H1 (cell line): ENCODE measurements around the gene ZNF747. TPM values are rescaled to one million over a fixed set of nuclear protein-coding genes. Genes with fewer than 3 reads are reported as not detected.

Experiments used
- CTCF ChIA-PET: fragments of 300-600 bp; sonication (Branson Sonifier 250); formaldehyde crosslinking; loops from one replicate; lab custom pipeline; 2021; ENCODE audit not compliant: partially characterized antibody; lab: Charles Lee
- POLR2A ChIA-PET: fragments of 300-600 bp; sonication (Branson Sonifier 250); formaldehyde crosslinking; loops from one replicate; lab custom pipeline; 2021; ENCODE audit warnings: inconsistent platforms; ENCODE audit not compliant: partially characterized antibody; lab: Charles Lee
- DNase-seq, 2 experiments: peaks; one replicate each; pipeline versions ENCODE4 v3.0.0 to v3.0.0-alpha.2; 2010 to 2022; ENCODE audit warnings: low spot score in 2 of 2, low read depth in 1 of 2, mixed read lengths in 1 of 2
- FAIRE-seq: peaks from 2 replicates; lab custom pipeline; 2011; peaks lifted over from hg19 to GRCh38; lab: Jason Lieb, UNC
- H2AFZ ChIP-seq: 2 replicates; pipeline ENCODE4 v1.8.1; 2012; ENCODE audit warnings: low read length, inconsistent platforms
- H2AK5ac ChIP-seq: 2 replicates; pipeline ENCODE4 v1.6.1; 2013; ENCODE audit warnings: low read depth, low read length
- H2BK120ac ChIP-seq: replicated peaks from 2 replicates; pipeline ENCODE3; 2013; ENCODE audit warnings: low read depth, low read length, inconsistent platforms
- H2BK12ac ChIP-seq: 2 replicates; pipeline ENCODE4 v1.6.1; 2013; ENCODE audit warnings: low read depth, low read length
- H2BK15ac ChIP-seq: 2 replicates; pipeline ENCODE4 v1.6.1; 2013; ENCODE audit warnings: low read length
- H2BK20ac ChIP-seq: 2 replicates; pipeline ENCODE4 v1.6.1; 2013; ENCODE audit warnings: low read length
- H2BK5ac ChIP-seq: 2 replicates; pipeline ENCODE4 v1.6.1; 2013; ENCODE audit warnings: low read depth, low read length
- H3K14ac ChIP-seq: 2 replicates; pipeline ENCODE4 v1.6.1; 2013; ENCODE audit warnings: inconsistent platforms; ENCODE audit not compliant: insufficient read length
- H3K18ac ChIP-seq: 2 replicates; pipeline ENCODE4 v1.6.1; 2013; ENCODE audit warnings: low read length; ENCODE audit errors: extremely low read depth
- H3K23ac ChIP-seq: 2 replicates; pipeline ENCODE4 v1.6.1; 2013; ENCODE audit warnings: inconsistent platforms; ENCODE audit not compliant: insufficient read length
- H3K23me2 ChIP-seq: 2 replicates; pipeline ENCODE4 v1.6.1; 2013; ENCODE audit warnings: low read depth, low read length
- H3K27ac ChIP-seq: 2 replicates; pipeline ENCODE4 v1.6.1; 2011; ENCODE audit warnings: low read depth, low read length, inconsistent platforms
- H3K27me3 ChIP-seq, 4 experiments: replicated peaks in 1 of 4; 1 replicate in 1 of 4; 2 replicates in 3 of 4; pipeline versions ENCODE4 v1.6.1 to v1.8.1; 2011 to 2013; ENCODE audit warnings: low read length in 3 of 4, mild to moderate bottlenecking in 3 of 4, inconsistent platforms in 2 of 4, mixed read lengths in 2 of 4, moderate library complexity in 1 of 4; ENCODE audit not compliant: control insufficient read depth in 3 of 4, insufficient read depth in 3 of 4; ENCODE audit errors: extremely low read depth in 1 of 4
- H3K36me3 ChIP-seq, 4 experiments: 2 replicates each; pipeline versions ENCODE4 v1.6.1 to v1.8.1; 2011 to 2013; ENCODE audit warnings: mild to moderate bottlenecking in 4 of 4, low read length in 3 of 4, moderate library complexity in 2 of 4, control low read depth in 1 of 4, inconsistent platforms in 1 of 4; ENCODE audit not compliant: insufficient read depth in 4 of 4, control insufficient read depth in 2 of 4
- H3K4ac ChIP-seq: replicated peaks from 2 replicates; pipeline ENCODE3; 2013; ENCODE audit warnings: low read length, low read depth, mixed read lengths, inconsistent platforms; ENCODE audit not compliant: insufficient read length
- H3K4me1 ChIP-seq, 4 experiments: replicated peaks in 1 of 4; 1 replicate in 1 of 4; 2 replicates in 3 of 4; pipeline versions ENCODE4 v1.6.1 to v1.8.1; 2011 to 2013; ENCODE audit warnings: low read length in 3 of 4, inconsistent platforms in 2 of 4, mixed read lengths in 1 of 4; ENCODE audit not compliant: insufficient read depth in 4 of 4, control insufficient read depth in 3 of 4
- H3K4me2 ChIP-seq, 2 experiments: 2 replicates each; pipeline versions ENCODE4 v1.6.1 to v1.8.1; 2011 to 2013; ENCODE audit warnings: low read depth in 2 of 2, low read length in 2 of 2, control low read depth in 1 of 2, inconsistent platforms in 1 of 2, mild to moderate bottlenecking in 1 of 2; ENCODE audit not compliant: insufficient read depth in 1 of 2
- H3K4me3 ChIP-seq, 4 experiments: fragments of 200-600, 300-600 bp in 1 of 4; sonication (generic), shearing (Covaris generic), sonication (Bioruptor Twin) in 1 of 4; 2 replicates each; pipeline versions ENCODE4 v1.5.1 to v1.8.1; 2011 to 2016; ENCODE audit warnings: low read length in 4 of 4, low read depth in 3 of 4, control low read depth in 2 of 4, inconsistent platforms in 2 of 4, mild to moderate bottlenecking in 2 of 4, mixed read lengths in 1 of 4, moderate library complexity in 1 of 4; ENCODE audit not compliant: insufficient read depth in 2 of 4; ENCODE audit errors: extremely low read depth in 1 of 4
- H3K56ac ChIP-seq: replicated peaks from 2 replicates; pipeline ENCODE3; 2013; ENCODE audit warnings: low read depth, mild to moderate bottlenecking, mixed read lengths, low read length, inconsistent platforms; ENCODE audit not compliant: insufficient read length
- H3K79me1 ChIP-seq: 2 replicates; pipeline ENCODE4 v1.6.1; 2013; ENCODE audit warnings: low read depth, low read length, control low read depth
- H3K79me2 ChIP-seq, 2 experiments: 2 replicates each; pipeline versions ENCODE4 v1.6.1 to v1.8.1; 2012 to 2013; ENCODE audit warnings: low read length in 2 of 2, mild to moderate bottlenecking in 2 of 2, inconsistent platforms in 1 of 2; ENCODE audit not compliant: insufficient read depth in 2 of 2, control insufficient read depth in 1 of 2
- H3K9ac ChIP-seq, 4 experiments: replicated peaks in 1 of 4; 1 replicate in 1 of 4; 2 replicates in 3 of 4; pipeline versions ENCODE4 v1.6.1 to v1.8.1; 2011 to 2013; ENCODE audit warnings: low read depth in 3 of 4, low read length in 3 of 4, control low read depth in 2 of 4, mild to moderate bottlenecking in 2 of 4, moderate library complexity in 2 of 4, inconsistent platforms in 1 of 4; ENCODE audit errors: extremely low read depth in 1 of 4
- H3K9me3 ChIP-seq, 2 experiments: 2 replicates each; pipeline versions ENCODE4 v1.6.1 to v1.8.1; 2012 to 2013; ENCODE audit warnings: mild to moderate bottlenecking in 2 of 2, moderate library complexity in 2 of 2, control low read depth in 1 of 2, inconsistent platforms in 1 of 2, low read depth in 1 of 2, low read length in 1 of 2, mixed read lengths in 1 of 2; ENCODE audit not compliant: insufficient read depth in 2 of 2
- H4K20me1 ChIP-seq, 2 experiments: replicated peaks in 1 of 2; 2 replicates each; pipeline versions ENCODE3 to v1.8.1; 2011 to 2013; ENCODE audit warnings: inconsistent platforms in 2 of 2, low read length in 2 of 2, mild to moderate bottlenecking in 1 of 2; ENCODE audit not compliant: insufficient read depth in 2 of 2, control insufficient read depth in 1 of 2
- H4K5ac ChIP-seq: 2 replicates; pipeline ENCODE4 v1.6.1; 2013; ENCODE audit warnings: low read length, low read depth, mixed read lengths, inconsistent platforms; ENCODE audit not compliant: insufficient read length
- H4K8ac ChIP-seq: 2 replicates; pipeline ENCODE4 v1.8.0; 2013; ENCODE audit warnings: mild to moderate bottlenecking, moderate library complexity, low read length, inconsistent platforms; ENCODE audit not compliant: insufficient read depth; ENCODE audit errors: extremely low read depth
- H4K91ac ChIP-seq: replicated peaks from 2 replicates; pipeline ENCODE3; 2013; ENCODE audit warnings: low read length, mixed read lengths, inconsistent platforms; ENCODE audit not compliant: insufficient read length
- ATF3 ChIP-seq: IDR thresholded peaks from 2 replicates; pipeline ENCODE4 v1.6.1; 2011; ENCODE audit warnings: low read depth, mild to moderate bottlenecking, low read length; ENCODE audit not compliant: insufficient read depth
- CBX8 ChIP-seq: fragments of 300-800, 300-1000 bp; sonication (generic); IDR thresholded peaks from 2 replicates; pipeline ENCODE4 v1.7.1; 2016; ENCODE audit warnings: low read depth, low read length, borderline replicate concordance
- CHD2 ChIP-seq: IDR thresholded peaks from 2 replicates; pipeline ENCODE4 v1.6.1; 2012; ENCODE audit warnings: low read length, improper control_type of control experiment
- CTBP2 ChIP-seq: IDR thresholded peaks from 2 replicates; pipeline ENCODE4 v1.7.0; 2011; ENCODE audit warnings: borderline replicate concordance, mild to moderate bottlenecking, moderate library complexity, mixed read lengths, low read length; ENCODE audit not compliant: insufficient read depth, insufficient read length
- JUN ChIP-seq: IDR thresholded peaks from 2 replicates; pipeline ENCODE4 v1.6.1; 2011; ENCODE audit warnings: low read depth, mild to moderate bottlenecking, improper control_type of control experiment, low read length
- KDM1A ChIP-seq: fragments of 200-600, 300-600 bp; sonication (generic); IDR thresholded peaks from 2 replicates; pipeline ENCODE4 v1.7.1; 2016; ENCODE audit warnings: mild to moderate bottlenecking, low read length, borderline replicate concordance
- MAX ChIP-seq: IDR thresholded peaks from 2 replicates; pipeline ENCODE4 v1.6.1; 2012; ENCODE audit warnings: inconsistent platforms
- POU5F1 ChIP-seq: IDR thresholded peaks from 2 replicates; pipeline ENCODE4 v1.6.1; 2011; ENCODE audit warnings: low read depth, mild to moderate bottlenecking, low read length, moderate library complexity
- SIN3A ChIP-seq, 2 experiments: IDR thresholded peaks in 1 of 2; conservative IDR thresholded peaks in 1 of 2; 2 replicates each; pipeline ENCODE4 v1.6.1; 2011 to 2012; ENCODE audit warnings: low read length in 2 of 2, improper control_type of control experiment in 1 of 2, low read depth in 1 of 2, mild to moderate bottlenecking in 1 of 2
- TAF1 ChIP-seq: IDR thresholded peaks from 2 replicates; pipeline ENCODE4 v1.6.1; 2011; ENCODE audit warnings: mild to moderate bottlenecking, low read depth, low read length
- TEAD4 ChIP-seq: IDR thresholded peaks from 2 replicates; pipeline ENCODE4 v1.6.1; 2012; ENCODE audit warnings: low read depth, low read length, inconsistent platforms, mixed read lengths
- ZNF274 ChIP-seq: IDR thresholded peaks from 2 replicates; pipeline ENCODE4 v1.7.0; 2012; ENCODE audit warnings: low read length, borderline replicate concordance; ENCODE audit errors: extremely low read depth
- WGBS, 2 experiments: shearing (Covaris generic) in 1 of 2; methylation state at CpG; one replicate each; pipeline versions ENCODE4 v1.1.6 to v1.1.7; 2013 to 2015; ENCODE audit warnings: low lambda C conversion rate in 2 of 2, mixed read lengths in 2 of 2, inconsistent platforms in 1 of 2, low coverage in 1 of 2, missing lambda C conversion rate in 1 of 2; ENCODE audit not compliant: insufficient replicate concordance in 2 of 2, insufficient coverage in 1 of 2, insufficient read length in 1 of 2; ENCODE audit errors: extremely low coverage in 1 of 2, missing lambda C conversion rate in 1 of 2; 5-methylcytosine and 5-hydroxymethylcytosine counted together
- polyA plus RNA-seq, 7 experiments: library from polyadenylated mRNA; depleted of rRNA in 3 of 7; stranded (reverse) in 5 of 7; unstranded in 2 of 7; fragments of >200 nt in 5 of 7; fragments of 200-250 nt in 2 of 7; gene quantifications; 1 replicate in 5 of 7; 2 replicates in 1 of 7; 4 replicates in 1 of 7; pipeline versions ENCODE4 v1.2.1 to v1.2.3, GENCODE V29; 2011 to 2013; ENCODE audit warnings: missing spikeins in 2 of 7, mixed read lengths in 2 of 7
- total RNA-seq: library from RNA; stranded (reverse); fragmentation: NEBNext Ultra II Directional; extraction: Animal tissue kit (Norgen Biotek cat#: 25700); gene quantifications from 2 replicates; pipeline ENCODE4 v1.2.1, GENCODE V29; 2021

ZNF747 gene
- total and polyA plus RNA-seq, 2 of the 8 experiments (the other 6 are each of a cell fraction or from before 2014, with no cell fraction given): 9.9 to 10.3 TPM

GRCh38 chr16:30556125-30556473 is 21.4 kb upstream of the ZNF747 start:
- H3K36me3 ChIP-seq: peaks cover 3 to 8% (median 5%) of the 10 kb centered on the region in 4 experiments; a peak in 4 of 8 replicates
- H3K4me2 ChIP-seq: no peak overlapping the region
- H3K14ac ChIP-seq: no peak overlapping the region
- H3K4me1 ChIP-seq: peaks cover 0 to 5% (median 2%) of the 10 kb centered on the region in 4 experiments; a peak in 2 of 7 replicates
- no peaks in the 10 kb centered on the region for H3K79me2 ChIP-seq
- no peak overlapping the region for H2BK120ac ChIP-seq
- POLR2A ChIA-PET: interaction anchor here (0.6 to 8.4 kb wide), 3 partner anchors 13 to 103 kb away, joined by 4 to 121 read pairs (median 22); partner anchors contain the start of gene ZNF747
- H3K18ac ChIP-seq: no peak overlapping the region
- no peak overlapping the region for H4K5ac ChIP-seq
- H2BK12ac ChIP-seq: no peak overlapping the region
- no peak overlapping the region for H2AFZ ChIP-seq
- no peak overlapping the region for H3K4ac ChIP-seq
- H3K9ac ChIP-seq: no peak overlapping the region
- FAIRE-seq (no peak), DNase-seq (no peak)
- H2BK20ac ChIP-seq: no peak overlapping the region
- H3K9me3 ChIP-seq: no peaks in the 10 kb centered on the region
- no peaks in the 10 kb centered on the region for H3K27me3 ChIP-seq
- no peak overlapping the region; the same call in 1 of the 2 replicates for H4K8ac ChIP-seq
- 0 out of 2 replicates have a peak overlapping the region, but pooled peaks have one; percentile 65 for H2AK5ac ChIP-seq
- no peak overlapping the region for H3K4me3 ChIP-seq
- H3K23me2 ChIP-seq: peaks cover 7% of the 10 kb centered on the region; the same call in 1 of the 2 replicates
- no peak overlapping the region for H3K56ac ChIP-seq
- no peaks in the 10 kb centered on the region for H3K79me1 ChIP-seq
- peaks cover 0 to 4% of the 10 kb centered on the region in 2 experiments for H4K20me1 ChIP-seq
- H4K91ac ChIP-seq: no peak overlapping the region
- no peak overlapping the region for H3K23ac ChIP-seq
- WGBS, 2 experiments: 88% methylated on average over 8 of the region's 10 CpGs; no CpG with 5 or more reads in 1 of the 2 experiments
- no peak overlapping the region for H2BK15ac ChIP-seq
- no peak overlapping the region for H2BK5ac ChIP-seq
- no peak overlapping the region for H3K27ac ChIP-seq
- TF ChIP-seq CTBP2 (no peak), ZNF274 (no peak), CBX8 (no peak), SIN3A (conservative IDR thresholded peaks at IDR 0.05 in 1 of 2, IDR thresholded peaks at IDR 0.05 in 1 of 2; ENCODE audit: low read depth in 1 of 2, low read length in 2 of 2) (no peak), CHD2 (no peak), KDM1A (no peak), TEAD4 (no peak), POU5F1 (no peak), JUN (no peak), TAF1 (no peak), ATF3 (no peak), MAX (no peak)
- CTCF ChIA-PET: interaction anchor here (0.8 kb wide), 1 partner anchor 20 kb away, joined by 3 read pairs; no protein-coding TSS in a partner anchor
